ENCODE data around the gene NELFCD.

Gene NELFCD

DNA sequence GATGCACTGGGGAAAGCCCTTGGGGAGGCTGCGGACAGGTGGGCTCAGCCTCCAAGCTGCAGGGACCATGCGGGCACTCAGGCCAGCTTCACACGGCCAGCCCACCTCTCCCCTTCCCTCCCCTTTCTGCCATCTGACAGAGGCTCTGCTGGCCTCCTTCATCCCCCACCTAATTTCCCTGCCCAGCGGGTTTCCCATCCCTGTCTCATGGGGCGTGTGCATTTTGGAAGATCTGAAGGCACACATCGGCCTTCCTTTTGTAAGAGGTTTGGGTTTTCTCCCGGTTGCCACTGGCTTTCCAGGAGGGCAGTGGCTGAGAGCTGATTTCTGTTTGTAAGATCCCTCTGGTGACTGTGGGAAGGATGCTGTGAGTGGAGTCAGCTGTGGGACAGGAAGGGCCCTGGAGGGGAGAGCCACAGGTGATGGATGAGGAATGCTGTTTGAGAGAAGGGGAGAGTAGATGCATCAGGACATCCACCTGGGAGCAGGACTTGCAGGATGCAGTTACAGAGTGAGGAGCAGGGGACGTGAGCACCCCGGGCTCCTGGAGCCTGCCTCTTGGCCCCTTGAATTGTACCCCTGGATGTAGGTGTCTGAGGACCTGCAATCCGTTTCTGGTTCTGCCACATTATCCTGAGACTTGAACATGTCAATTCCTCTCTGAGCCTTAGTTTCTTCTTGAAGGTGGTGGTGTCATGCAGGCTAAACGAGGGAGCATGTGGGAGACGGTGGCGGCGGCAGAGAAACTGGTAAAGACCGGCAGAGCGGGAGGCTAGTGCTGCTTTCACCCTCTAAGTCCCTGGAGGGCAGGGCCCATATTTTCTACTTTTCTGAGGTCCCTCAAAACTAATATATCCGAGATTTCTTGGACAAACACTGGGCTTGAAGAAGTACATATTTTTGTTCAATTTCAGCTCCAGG is 32.2 kb downstream of the NELFCD start:
- no peak for DNase-seq (ENCODE audit: low spot score)
- TF ChIP-seq, protein P1, sequence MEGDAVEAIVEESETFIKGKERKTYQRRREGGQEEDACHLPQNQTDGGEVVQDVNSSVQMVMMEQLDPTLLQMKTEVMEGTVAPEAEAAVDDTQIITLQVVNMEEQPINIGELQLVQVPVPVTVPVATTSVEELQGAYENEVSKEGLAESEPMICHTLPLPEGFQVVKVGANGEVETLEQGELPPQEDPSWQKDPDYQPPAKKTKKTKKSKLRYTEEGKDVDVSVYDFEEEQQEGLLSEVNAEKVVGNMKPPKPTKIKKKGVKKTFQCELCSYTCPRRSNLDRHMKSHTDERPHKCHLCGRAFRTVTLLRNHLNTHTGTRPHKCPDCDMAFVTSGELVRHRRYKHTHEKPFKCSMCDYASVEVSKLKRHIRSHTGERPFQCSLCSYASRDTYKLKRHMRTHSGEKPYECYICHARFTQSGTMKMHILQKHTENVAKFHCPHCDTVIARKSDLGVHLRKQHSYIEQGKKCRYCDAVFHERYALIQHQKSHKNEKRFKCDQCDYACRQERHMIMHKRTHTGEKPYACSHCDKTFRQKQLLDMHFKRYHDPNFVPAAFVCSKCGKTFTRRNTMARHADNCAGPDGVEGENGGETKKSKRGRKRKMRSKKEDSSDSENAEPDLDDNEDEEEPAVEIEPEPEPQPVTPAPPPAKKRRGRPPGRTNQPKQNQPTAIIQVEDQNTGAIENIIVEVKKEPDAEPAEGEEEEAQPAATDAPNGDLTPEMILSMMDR (IDR thresholded peaks at IDR 0.05; ENCODE audit: extremely low read depth, missing control alignments) = no peak

DNA sequence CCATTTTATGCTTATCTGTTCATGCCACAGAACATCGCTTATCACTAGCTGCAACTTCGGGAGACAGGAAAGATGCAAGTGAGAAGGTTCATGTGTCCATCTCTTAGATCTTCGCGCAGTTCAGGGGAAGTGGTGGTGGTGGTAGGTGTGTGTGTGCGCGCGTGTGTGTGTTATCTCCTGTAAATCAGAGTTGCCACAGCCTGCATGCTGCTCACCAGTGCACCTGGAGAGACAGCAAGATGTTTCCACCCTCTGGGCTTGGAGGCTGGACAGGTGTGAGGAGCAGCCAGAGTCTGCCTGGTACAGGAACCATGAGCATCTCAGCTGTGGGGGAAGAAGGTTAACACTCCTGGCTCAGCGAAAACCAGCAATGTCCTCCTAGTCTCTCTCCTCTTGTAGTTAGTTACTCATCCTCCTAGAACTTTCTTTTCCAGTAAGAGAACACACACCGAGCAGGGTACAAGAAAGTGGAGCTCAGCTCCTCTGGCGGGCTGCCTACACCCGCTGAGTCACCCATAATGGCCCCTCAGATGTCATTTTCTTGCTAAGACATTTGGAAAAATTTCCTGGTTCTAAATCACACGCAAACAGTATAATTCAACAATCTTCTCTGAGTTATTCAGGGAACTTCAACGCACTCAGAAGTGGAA is 33.0 kb downstream of the NELFCD start:
- no peak for DNase-seq (ENCODE audit: low spot score)
- TF ChIP-seq, protein P1 (IDR thresholded peaks at IDR 0.05; ENCODE audit: extremely low read depth, missing control alignments) = no peak

DNA sequence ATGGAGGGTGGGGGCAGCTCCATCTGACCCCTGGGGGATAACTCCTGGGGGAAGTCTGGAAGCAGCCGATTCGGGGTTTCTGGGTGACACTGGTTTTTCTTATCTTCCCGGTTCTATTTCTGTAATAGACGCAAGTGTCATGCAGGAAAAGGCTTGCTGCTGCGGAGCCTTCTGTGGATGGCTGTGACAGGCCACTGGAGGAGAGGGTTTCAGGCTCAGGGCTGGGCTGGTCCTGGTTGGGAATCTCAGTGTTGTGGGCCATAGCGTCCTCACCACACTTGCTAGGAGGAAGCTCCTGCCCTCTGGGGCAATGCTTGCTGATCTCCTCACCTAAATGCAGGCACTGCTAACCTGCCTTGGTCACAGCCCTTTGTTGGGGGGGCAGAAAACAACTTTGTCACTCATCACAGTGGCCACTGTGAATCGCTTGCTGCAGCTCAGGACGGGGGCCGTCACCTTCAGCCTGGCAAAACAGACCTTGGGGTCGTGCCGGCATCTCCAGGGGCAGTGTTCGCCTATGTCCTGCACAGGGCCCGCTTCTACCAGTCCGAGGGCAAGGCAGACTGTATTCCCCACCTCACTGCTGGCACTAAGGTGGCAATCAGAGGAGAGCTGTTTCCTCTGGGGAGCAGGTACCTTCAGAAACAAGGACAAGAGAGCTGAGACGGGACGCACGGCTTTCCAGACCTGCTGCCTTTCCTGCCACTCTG is 33.8 kb downstream of the NELFCD start:
- DNase-seq (ENCODE audit: low spot score) = no peak
- TF ChIP-seq, protein P1 (IDR thresholded peaks at IDR 0.05; ENCODE audit: extremely low read depth, missing control alignments) = no peak

DNA sequence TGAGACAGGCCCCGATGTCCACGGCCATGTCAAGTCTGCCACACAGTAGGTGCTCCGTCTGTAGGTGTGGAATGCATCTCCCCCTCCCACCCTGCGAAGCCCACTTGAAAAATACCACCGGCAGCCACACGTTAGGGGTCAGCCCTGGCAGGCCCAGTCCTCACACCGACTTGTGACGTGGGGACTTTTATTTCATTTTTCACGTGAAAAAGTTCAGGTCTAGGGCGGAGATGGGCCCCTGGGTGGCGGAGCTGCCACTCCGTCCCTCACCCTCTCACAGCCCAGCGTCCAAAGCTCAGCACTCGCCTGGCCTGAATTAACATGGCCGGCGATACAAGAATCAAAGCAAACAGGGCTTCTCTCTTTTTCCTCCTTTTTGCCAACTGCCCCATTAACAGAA is 34.4 kb downstream of the NELFCD start:
- no peak for DNase-seq (ENCODE audit: low spot score)
- TF ChIP-seq, protein P1 (IDR thresholded peaks at IDR 0.05; ENCODE audit: extremely low read depth, missing control alignments) = no peak

DNA sequence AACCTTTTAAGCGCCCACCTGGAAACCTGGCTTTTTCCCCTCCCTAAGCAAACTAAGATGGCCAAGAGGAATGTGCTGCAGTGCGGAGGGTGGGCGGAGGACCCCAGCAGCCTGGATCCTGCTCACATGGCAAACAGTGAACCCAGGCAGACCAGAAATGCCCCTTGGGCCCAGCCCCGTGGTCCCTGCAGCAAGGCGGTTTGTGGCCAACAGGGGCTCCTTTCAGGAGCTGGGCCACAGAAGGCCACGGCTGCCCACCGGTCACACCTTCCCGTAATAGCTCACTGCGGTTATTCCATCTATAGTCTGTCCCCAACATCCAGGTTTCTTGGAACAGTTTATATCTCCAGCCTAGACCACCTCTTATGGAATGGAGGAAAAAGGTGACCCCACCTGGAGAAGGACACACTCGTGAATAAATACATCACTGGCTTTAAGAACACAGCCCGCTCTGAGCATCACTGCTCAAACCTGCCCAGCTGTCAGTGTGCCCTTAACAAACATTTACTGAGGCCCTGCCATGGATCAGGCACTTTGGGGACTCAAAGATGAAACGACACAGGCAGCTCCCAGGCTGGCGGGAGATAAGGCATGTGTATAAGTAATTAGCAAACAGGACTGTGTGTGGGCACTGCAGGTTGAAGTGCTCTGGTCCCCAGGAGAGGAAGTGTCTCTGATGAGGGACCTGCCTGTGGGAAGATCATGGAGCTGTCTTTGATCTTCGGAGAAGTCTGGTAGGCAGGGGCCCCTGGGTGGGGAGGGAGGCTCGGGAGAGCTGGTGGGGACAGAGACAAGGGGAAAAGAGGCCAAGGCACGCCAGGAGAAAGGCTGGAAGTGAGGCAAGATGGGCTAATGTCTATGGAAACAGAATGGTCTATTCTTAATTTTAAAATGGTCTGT is 35.0 kb downstream of the NELFCD start:
- no peak for DNase-seq (ENCODE audit: low spot score)
- TF ChIP-seq, protein P1 (IDR thresholded peaks at IDR 0.05; ENCODE audit: extremely low read depth, missing control alignments) = no peak

DNA sequence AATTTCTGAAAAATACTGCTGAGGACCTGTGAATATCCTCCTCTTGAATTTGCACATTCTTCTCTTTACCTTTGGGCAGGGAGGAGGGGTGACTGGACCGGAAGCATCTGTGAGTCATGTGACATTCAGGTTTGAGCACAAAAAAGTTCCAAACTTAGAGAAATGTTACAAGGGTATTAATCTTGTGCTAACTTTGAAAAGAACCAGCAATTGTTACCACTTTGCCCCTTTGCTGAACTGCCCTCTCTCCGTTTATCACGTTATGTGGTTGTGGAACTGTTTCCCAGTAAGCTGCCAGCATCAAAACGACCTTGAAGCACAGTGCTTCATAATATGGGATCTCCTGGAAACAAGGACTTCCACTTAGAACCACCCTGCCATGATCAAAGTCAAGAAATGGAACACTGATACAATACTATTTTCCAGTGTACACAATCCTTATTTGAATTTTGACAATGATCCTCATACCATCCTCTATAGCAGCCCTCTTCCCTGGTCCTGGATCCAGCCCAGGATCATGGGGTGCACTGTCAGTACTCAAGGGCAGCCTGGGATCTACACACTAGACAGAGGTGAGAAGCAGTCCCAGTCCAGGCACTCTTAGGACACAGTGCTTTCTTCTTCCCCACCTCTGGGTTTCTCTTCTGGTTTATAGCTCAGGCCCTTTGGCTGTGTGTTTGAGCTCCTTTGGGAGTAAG is 35.9 kb downstream of the NELFCD start:
- TF ChIP-seq, protein P1 (IDR thresholded peaks at IDR 0.05; ENCODE audit: extremely low read depth, missing control alignments) = no peak
- DNase-seq (ENCODE audit: low spot score) = no peak
